ENCODE results near the gene CDC42BPB. TPM values are rescaled to one million over a fixed set of nuclear protein-coding genes. Genes with fewer than 3 reads are reported as not detected.

Gene CDC42BPB
- total RNA-seq, 3 donors from 2014 or later (not counting 1 experiment from before 2014, with no cell fraction given) = 0.86 to 2.3 (median 2.0) TPM

DNA sequence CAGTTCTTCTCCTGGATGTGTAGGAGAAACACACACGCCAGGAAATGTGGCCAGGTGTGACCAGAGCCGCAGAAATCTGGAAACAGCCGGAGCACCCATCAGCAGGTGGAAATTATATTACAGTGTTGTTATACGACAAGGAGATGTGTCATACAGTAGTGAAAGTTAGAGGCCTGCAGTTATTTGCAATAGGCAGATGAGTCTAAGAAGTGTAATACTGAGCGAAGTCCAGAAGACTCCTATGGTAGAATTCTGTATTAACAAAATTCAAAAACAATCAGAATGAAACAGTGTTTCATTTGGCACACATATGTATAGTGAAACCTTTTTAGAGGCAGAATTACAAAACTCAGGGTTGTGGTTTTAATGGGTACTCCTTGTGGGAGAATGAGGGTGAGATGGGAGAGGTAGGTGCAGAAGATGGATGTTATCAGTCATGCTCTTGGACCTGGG, 174.2 kb downstream of the CDC42BPB start:
- Mint-ChIP-seq H3K4me3 (no peak overlapping the region), H3K4me1 (no peaks in the 10 kb centered on the region), H3K36me3 (peaks cover 4% of the 10 kb centered on the region), H3K27ac (no peak overlapping the region), H3K27me3 (ENCODE audit: low read depth in 2 of 2) (no peaks in the 10 kb centered on the region), H3K9me3 (no peaks in the 10 kb centered on the region)
- intact Hi-C loops (cut with micrococcal nuclease) = no loop called here
- no peak overlapping the region for H3K4me3 ChIP-seq (ENCODE audit: low read length)
- no peaks in the 10 kb centered on the region for H3K4me1 ChIP-seq (ENCODE audit: control insufficient read depth, insufficient read depth, low read length)
- TF ChIP-seq, protein P1, sequence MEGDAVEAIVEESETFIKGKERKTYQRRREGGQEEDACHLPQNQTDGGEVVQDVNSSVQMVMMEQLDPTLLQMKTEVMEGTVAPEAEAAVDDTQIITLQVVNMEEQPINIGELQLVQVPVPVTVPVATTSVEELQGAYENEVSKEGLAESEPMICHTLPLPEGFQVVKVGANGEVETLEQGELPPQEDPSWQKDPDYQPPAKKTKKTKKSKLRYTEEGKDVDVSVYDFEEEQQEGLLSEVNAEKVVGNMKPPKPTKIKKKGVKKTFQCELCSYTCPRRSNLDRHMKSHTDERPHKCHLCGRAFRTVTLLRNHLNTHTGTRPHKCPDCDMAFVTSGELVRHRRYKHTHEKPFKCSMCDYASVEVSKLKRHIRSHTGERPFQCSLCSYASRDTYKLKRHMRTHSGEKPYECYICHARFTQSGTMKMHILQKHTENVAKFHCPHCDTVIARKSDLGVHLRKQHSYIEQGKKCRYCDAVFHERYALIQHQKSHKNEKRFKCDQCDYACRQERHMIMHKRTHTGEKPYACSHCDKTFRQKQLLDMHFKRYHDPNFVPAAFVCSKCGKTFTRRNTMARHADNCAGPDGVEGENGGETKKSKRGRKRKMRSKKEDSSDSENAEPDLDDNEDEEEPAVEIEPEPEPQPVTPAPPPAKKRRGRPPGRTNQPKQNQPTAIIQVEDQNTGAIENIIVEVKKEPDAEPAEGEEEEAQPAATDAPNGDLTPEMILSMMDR (IDR thresholded peaks at IDR 0.05) = no peak
- H3K9me3 ChIP-seq (ENCODE audit: control insufficient read depth, insufficient read depth, low read length) = no peaks in the 10 kb centered on the region
- ATAC-seq (no peak), DNase-seq (no peak)
- H3K27me3 ChIP-seq (ENCODE audit: control insufficient read depth, insufficient read depth, low read length) = no peaks in the 10 kb centered on the region
- 84% methylated on average over 4 of the region's 5 CpGs for WGBS (ENCODE audit: insufficient coverage)
- H3K36me3 ChIP-seq (ENCODE audit: control insufficient read depth, insufficient read depth, low read length) = peaks cover 19% of the 10 kb centered on the region
- no peak overlapping the region for H3K27ac ChIP-seq (ENCODE audit: low read length)

Other genes starting within 250 kb of the CDC42BPB start
- 1 to 10 TPM in 2 of 3 donors, under 1 TPM in 1; 0.24 to 2.4 (median 2.0) TPM for gene AMN, start 134.9 kb downstream of the CDC42BPB start, total RNA-seq
- gene LBHD2, start 26.7 kb upstream of the CDC42BPB start, total RNA-seq = not detected
- not detected for gene EXOC3L4, start 37.2 kb upstream of the CDC42BPB start, total RNA-seq
- gene TNFAIP2, start 65.9 kb upstream of the CDC42BPB start, total RNA-seq = 10 to 100 TPM; 14.2 to 89.8 (median 50.1) TPM